K562 (cell line): ENCODE data around the gene RINL. TPM values are rescaled to one million over a fixed set of nuclear protein-coding genes. Genes with fewer than 3 reads are reported as not detected.

Source experiments
- ARNT ChIP-seq, 2 experiments: fragments of 450-650 bp; IDR thresholded peaks; 2 replicates each; pipeline ENCODE4 v1.6.1; 2016; ENCODE audit warnings: mild to moderate bottlenecking in 1 of 2
- ATF6 ChIP-seq: sonication (generic); formaldehyde crosslinking; IDR thresholded peaks from 2 replicates; pipeline ENCODE4 v1.4.0; 2020; ENCODE audit warnings: mild to moderate bottlenecking, missing genetic modification reagents
- CBFA2T2 ChIP-seq: fragments of 450-650 bp; conservative IDR thresholded peaks from 2 replicates; pipeline ENCODE4 v1.6.1; 2017; ENCODE audit warnings: mild to moderate bottlenecking
- CBFA2T3 ChIP-seq: fragments of 450-650 bp; IDR thresholded peaks from 2 replicates; pipeline ENCODE4 v1.6.1; 2017
- CTCFL ChIP-seq: IDR thresholded peaks from 2 replicates; pipeline ENCODE4 v1.6.1; 2011; ENCODE audit warnings: borderline replicate concordance, low read depth, mild to moderate bottlenecking, moderate library complexity, low read length; ENCODE audit not compliant: insufficient read depth, poor library complexity, severe bottlenecking
- ELF1 ChIP-seq: fragments of 200-800 bp; sonication (Bioruptor generic); IDR thresholded peaks from 2 replicates; pipeline ENCODE4 v1.6.1; 2016; ENCODE audit warnings: missing genetic modification characterization, missing compliant biosample characterization
- GTF2E2 ChIP-seq: fragments of 200-800 bp; sonication (Bioruptor generic); IDR thresholded peaks from 2 replicates; pipeline ENCODE4 v1.6.1; 2016; ENCODE audit warnings: missing genetic modification characterization, missing compliant biosample characterization
- HMGN3 ChIP-seq: IDR thresholded peaks from 2 replicates; pipeline ENCODE4 v1.6.1; 2011; ENCODE audit warnings: borderline replicate concordance, low read depth, mild to moderate bottlenecking, mixed read lengths, low read length; ENCODE audit not compliant: insufficient read length; ENCODE audit errors: extremely low read depth
- KAT8 ChIP-seq: fragments of 450-650 bp; IDR thresholded peaks from 2 replicates; pipeline ENCODE4 v1.6.1; 2016; ENCODE audit warnings: low read depth, mild to moderate bottlenecking
- MNT ChIP-seq, 2 experiments: fragments of 450-650 bp; conservative IDR thresholded peaks; 2 replicates each; pipeline ENCODE4 v1.6.1; 2017; ENCODE audit warnings: mild to moderate bottlenecking in 2 of 2, moderate library complexity in 2 of 2
- MYC ChIP-seq, 2 experiments: fragments of 250-450 bp in 1 of 2; sonication (Bioruptor Pico) in 1 of 2; IDR thresholded peaks; 2 replicates each; pipeline versions ENCODE4 v1.5.1 to v1.6.1; 2012 to 2021; ENCODE audit warnings: low read depth in 2 of 2, borderline replicate concordance in 1 of 2, improper control_type of control experiment in 1 of 2, low read length in 1 of 2, mild to moderate bottlenecking in 1 of 2, moderate library complexity in 1 of 2
- NCOR1 ChIP-seq: fragments of 450-650 bp; IDR thresholded peaks from 2 replicates; pipeline ENCODE4 v1.6.1; 2016; ENCODE audit warnings: mild to moderate bottlenecking, moderate library complexity
- NONO ChIP-seq, 2 experiments: fragments of 200-400 bp in 1 of 2; fragments of 450-650 bp in 1 of 2; formaldehyde crosslinking in 1 of 2; IDR thresholded peaks; 2 replicates each; pipeline ENCODE4 v1.6.1; 2017; ENCODE audit warnings: low read depth in 2 of 2, mild to moderate bottlenecking in 2 of 2, moderate library complexity in 2 of 2, low read length in 1 of 2
- POLR2H ChIP-seq: IDR thresholded peaks from 2 replicates; pipeline ENCODE4 v1.6.1; 2016; ENCODE audit warnings: missing genetic modification characterization, low read depth, mild to moderate bottlenecking, control low read depth, missing compliant biosample characterization, moderate library complexity
- PTTG1 ChIP-seq: fragments of 450-650 bp; IDR thresholded peaks from 2 replicates; pipeline ENCODE4 v1.6.1; 2016; ENCODE audit warnings: low read depth, mild to moderate bottlenecking, missing genetic modification characterization, missing compliant biosample characterization
- RNF2 ChIP-seq: sonication (generic); IDR thresholded peaks from 2 replicates; pipeline ENCODE4 v1.6.1; 2016
- ZBTB2 ChIP-seq: fragments of 450-650 bp; IDR thresholded peaks from 2 replicates; pipeline ENCODE4 v1.6.1; 2016; ENCODE audit warnings: antibody characterized with exemption
- ZNF696 ChIP-seq: fragments of 250-450 bp; sonication (Bioruptor Pico); conservative IDR thresholded peaks from 2 replicates; pipeline ENCODE4 v1.4.0; 2020; ENCODE audit warnings: mild to moderate bottlenecking, moderate library complexity
- polyA plus RNA-seq, 8 experiments: library from polyadenylated mRNA; depleted of rRNA in 4 of 8; stranded (reverse) in 5 of 8; unstranded in 3 of 8; fragments of >200 nt; fragmentation: Nextera tagmentation in 2 of 8; fragmentation: Illumina TruSeq in 1 of 8; extraction: Ambion mirVana in 2 of 8; extraction: Trizol in 1 of 8; gene quantifications; 2 replicates each; pipeline versions ENCODE4 v1.2.1 to v1.2.3, GENCODE V29; 2011 to 2014; ENCODE audit warnings: inconsistent platforms in 1 of 8, missing spikeins in 1 of 8
- total RNA-seq, 7 experiments: library from RNA; depleted of rRNA in 6 of 7; stranded (reverse); fragments of >200 nt in 6 of 7; fragmentation: Illumina TruSeq in 2 of 7; extraction: Trizol in 2 of 7; gene quantifications; 2 replicates each; pipeline versions ENCODE4 v1.2.1 to v1.2.3, GENCODE V29; 2011 to 2021; ENCODE audit warnings: low replicate concordance in 1 of 7

The RINL gene
- total and polyA plus RNA-seq, 9 of the 15 experiments (the other 6 are each of a cell fraction or from before 2014, with no cell fraction given) = 0.82 to 10.9 (median 4.9) TPM

- TF ChIP-seq ATF6 (CRISPR knock-in tag) (no peak), HMGN3 (peak; percentile 90), CBFA2T2 (no peak), PTTG1 (tag) (no peak), RNF2 (peak; percentile 81; the same call in 1 of the 2 replicates), ZNF696 (CRISPR knock-in tag) (no peak), CTCFL (no peak), KAT8 (no peak), CBFA2T3 (peak; percentile 21; the same call in 1 of the 2 replicates), NONO (IDR thresholded peaks at IDR 0.05; ENCODE audit: low read depth in 2 of 2, low read length in 1 of 2) (peak in 1 of 2 experiments; percentile 64; a peak in 1 of 4 replicates), NCOR1 (peak; percentile 23), ARNT (IDR thresholded peaks at IDR 0.05) (0 out of 4 replicates have a peak, but pooled peaks of 1 of the 2 experiments have one; percentile 16), MYC (IDR thresholded peaks at IDR 0.05; ENCODE audit: low read depth, low read length) (peak; percentile 98), MYC (CRISPR knock-in tag; IDR thresholded peaks at IDR 0.05; ENCODE audit: borderline replicate concordance, low read depth) (peak; percentile 89; the same call in 1 of the 2 replicates), ZBTB2 (peak; percentile 97), GTF2E2 (tag) (peak; percentile 46; the same call in 1 of the 2 replicates), POLR2H (tag) (0 out of 2 replicates have a peak, but pooled peaks have one; percentile 35), MNT (conservative IDR thresholded peaks at IDR 0.05) (peak; percentile 95 to 97), ELF1 (tag) (peak; percentile 55; the same call in 1 of the 2 replicates)
Measured at GRCh38 chr19:38849147-38849859, 28.8 kb downstream of the RINL start (continued).
